GM12892 (cell line): ENCODE results near the gene ARHGAP26.

Experiments used
- DNase-seq: peaks from one replicate; pipeline ENCODE4 v3.0.0; 2011; ENCODE audit not compliant: insufficient read length
- FAIRE-seq: peaks from 2 replicates; lab custom pipeline; 2011; peaks lifted over from hg19 to GRCh38; lab: Jason Lieb, UNC
- POLR2A ChIP-seq: IDR thresholded peaks from 2 replicates; pipeline ENCODE4 v1.6.1; 2011; ENCODE audit warnings: low read depth, low read length, control low read depth
- POLR2AphosphoS5 ChIP-seq: IDR thresholded peaks from 2 replicates; pipeline ENCODE4 v1.6.1; 2011; ENCODE audit warnings: low read depth, low read length, control low read depth
- TAF1 ChIP-seq: IDR thresholded peaks from 2 replicates; pipeline ENCODE4 v1.6.1; 2011; ENCODE audit warnings: low read depth, mild to moderate bottlenecking, control low read depth, low read length, borderline replicate concordance

Gene ARHGAP26

GRCh38 chr5:143021595-143021994 lies 251.4 kb downstream of the ARHGAP26 start:
- TF ChIP-seq POLR2A = no peak
- no peak for TF ChIP-seq TAF1
- no peak for TF ChIP-seq POLR2AphosphoS5
- no peak for FAIRE-seq

GRCh38 chr5:143023411-143024096 lies 253.4 kb downstream of the ARHGAP26 start:
- DNase-seq (no peak), FAIRE-seq (peak; percentile 98)
- TF ChIP-seq TAF1 = peak; percentile 51; the same call in 1 of the 2 replicates
- peak; percentile 67 for TF ChIP-seq POLR2A
- peak; percentile 70; the same call in 1 of the 2 replicates for TF ChIP-seq POLR2AphosphoS5

More at GRCh38 chr5:143021595-143021994, 251.4 kb downstream of the ARHGAP26 start:
- DNase-seq = no peak

- TF ChIP-seq POLR2A (no peak), POLR2AphosphoS5 (no peak; the same call in 1 of the 2 replicates), TAF1 (no peak)
- no peak for FAIRE-seq
- DNase-seq = no peak
Observed at GRCh38 chr5:143024228-143024920, 254.2 kb downstream of the ARHGAP26 start.

- TF ChIP-seq POLR2AphosphoS5 (peak; percentile 38; the same call in 1 of the 2 replicates), POLR2A (peak; percentile 64; the same call in 1 of the 2 replicates), TAF1 (no peak)
- DNase-seq = no peak
- FAIRE-seq = peak; percentile 91
Observed at GRCh38 chr5:143025376-143025775, 255.2 kb downstream of the ARHGAP26 start.

- FAIRE-seq (no peak), DNase-seq (no peak)
- TF ChIP-seq TAF1 (no peak), POLR2AphosphoS5 (no peak), POLR2A (no peak)
Observed at GRCh38 chr5:143025971-143026370, 255.8 kb downstream of the ARHGAP26 start.

- TF ChIP-seq POLR2A (no peak), POLR2AphosphoS5 (peak; percentile 28; the same call in 1 of the 2 replicates)
- DNase-seq (no peak), FAIRE-seq (peak; percentile 30)
Observed at GRCh38 chr5:143026380-143026779, 256.2 kb downstream of the ARHGAP26 start.

- TF ChIP-seq POLR2A = no peak
- TF ChIP-seq POLR2AphosphoS5 = no peak
- TF ChIP-seq TAF1 = no peak
- DNase-seq (no peak), FAIRE-seq (no peak)
Observed at GRCh38 chr5:143029293-143029692, 259.1 kb downstream of the ARHGAP26 start.

GRCh38 chr5:143030349-143030748 lies 260.2 kb downstream of the ARHGAP26 start:
- DNase-seq (no peak), FAIRE-seq (no peak)
- TF ChIP-seq TAF1 (no peak), POLR2A (no peak)

GRCh38 chr5:143031781-143032580 lies 261.8 kb downstream of the ARHGAP26 start:
- FAIRE-seq (peak; percentile 42), DNase-seq (no peak)
- TF ChIP-seq POLR2A (no peak), POLR2AphosphoS5 (no peak), TAF1 (no peak)

- DNase-seq (no peak), FAIRE-seq (no peak)
- TF ChIP-seq TAF1 (no peak), POLR2A (no peak), POLR2AphosphoS5 (no peak)
Observed at GRCh38 chr5:143032581-143032836, 262.3 kb downstream of the ARHGAP26 start.

- TF ChIP-seq POLR2AphosphoS5 (no peak), POLR2A (no peak), TAF1 (no peak)
- FAIRE-seq (no peak), DNase-seq (no peak)
Observed at GRCh38 chr5:143033535-143034250, 263.5 kb downstream of the ARHGAP26 start.
